GM12891 (cell line): ENCODE measurements around the gene CCDC102A.

Source experiments
- POLR2A ChIP-seq: IDR thresholded peaks from 2 replicates; pipeline ENCODE4 v1.6.1; 2011; ENCODE audit warnings: low read depth, low read length, control low read depth
- POLR2AphosphoS5 ChIP-seq: IDR thresholded peaks from 2 replicates; pipeline ENCODE4 v1.6.1; 2011; ENCODE audit warnings: low read depth, low read length, control low read depth
- SPI1 ChIP-seq: IDR thresholded peaks from 2 replicates; pipeline ENCODE4 v1.6.1; 2011; ENCODE audit warnings: low read depth, low read length, control low read depth
- TAF1 ChIP-seq: IDR thresholded peaks from 2 replicates; pipeline ENCODE4 v1.6.1; 2011; ENCODE audit warnings: low read depth, low read length, control low read depth

DNA sequence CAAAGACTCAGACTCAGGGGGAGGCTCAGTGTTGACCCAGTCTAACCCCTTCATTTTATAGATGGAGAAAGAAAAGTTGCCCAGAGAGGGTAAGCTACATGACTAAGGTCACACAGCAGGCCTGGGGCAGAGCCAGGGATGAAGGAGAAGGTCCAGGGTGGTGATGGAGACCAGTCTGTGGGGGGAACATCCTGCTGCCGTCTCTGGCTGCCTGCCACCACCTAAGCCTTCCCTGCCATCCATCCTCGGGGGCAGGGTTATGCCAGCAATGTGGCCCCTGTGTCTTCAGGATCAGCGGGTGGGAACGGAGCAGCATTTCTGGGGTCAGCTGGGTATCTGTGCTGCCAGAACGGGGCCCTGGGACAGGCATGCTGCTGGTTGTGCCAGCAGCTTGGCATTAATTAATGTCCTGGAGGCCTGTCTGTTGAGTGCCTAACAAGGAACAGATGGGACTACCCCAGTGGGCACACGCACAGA, 55.6 kb downstream of the CCDC102A start:
- TF ChIP-seq POLR2AphosphoS5 (no peak), POLR2A (no peak), TAF1 (no peak), SPI1 (no peak)
